NCI-H748 treated with DMSO at 0.1 percent for 48 hours (cell line): ENCODE results near the gene FOXD4L6.
"Not testable (repeated sequence)": the region's sequence is repeated elsewhere in the genome, so short reads cannot be mapped to it uniquely, and the experiment has no call there.

Experiments used
- DNase-seq: peaks from one replicate; lab custom pipeline; 2025; lab: John Stamatoyannopoulos, UW

Gene FOXD4L6

GRCh38 chr9:41128581-41128980, at the start of gene FOXD4L6:
FOXD4L6 (minus strand) TSS chr9:41128681; CDS start chr9:41128383, 298 bp downstream.
- DNase-seq, result not testable (repeated sequence)

DNA sequence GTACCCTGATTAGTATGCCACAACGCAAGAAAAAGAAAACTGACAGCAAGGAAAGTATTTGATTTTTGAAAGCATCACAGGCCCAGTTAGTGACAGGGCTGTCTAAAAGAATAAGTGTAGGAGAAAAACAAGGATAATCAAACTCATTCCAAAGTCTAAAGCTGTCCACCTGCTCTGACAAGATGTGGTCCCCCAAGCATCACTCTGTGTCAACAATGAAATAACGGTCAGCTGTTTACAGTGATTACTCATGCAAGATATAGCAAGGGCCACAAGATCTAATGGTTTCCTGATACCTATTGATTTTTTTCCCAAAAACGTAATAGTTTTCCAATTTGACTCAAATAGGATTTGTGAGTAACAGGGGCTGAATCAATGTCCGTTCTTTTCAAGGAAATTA, 46.5 kb upstream of the FOXD4L6 start:
- not testable (repeated sequence) for DNase-seq

GRCh38 chr9:41150116-41150515, 21.6 kb upstream of the FOXD4L6 start:
- DNase-seq, result not testable (repeated sequence)

DNA sequence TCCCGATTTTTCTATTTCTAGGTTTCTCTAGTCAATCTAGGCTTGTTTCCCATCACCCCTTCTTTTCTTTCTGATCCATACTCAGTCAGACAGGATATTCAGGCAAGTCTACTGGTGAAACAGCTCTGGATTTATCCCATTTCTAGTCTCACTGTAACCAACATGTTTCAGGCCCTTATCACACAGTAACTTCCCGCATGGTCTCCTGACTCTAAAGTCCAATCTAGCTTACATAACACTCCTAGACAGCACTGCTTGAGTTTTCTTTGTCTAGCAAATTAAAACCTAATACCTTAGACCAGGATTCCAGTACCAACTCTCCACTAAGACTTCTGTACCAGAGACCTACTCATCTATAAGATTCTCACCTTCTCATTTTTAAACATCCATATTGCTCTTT, 13.4 kb upstream of the FOXD4L6 start:
- DNase-seq, result not testable (repeated sequence)

DNA sequence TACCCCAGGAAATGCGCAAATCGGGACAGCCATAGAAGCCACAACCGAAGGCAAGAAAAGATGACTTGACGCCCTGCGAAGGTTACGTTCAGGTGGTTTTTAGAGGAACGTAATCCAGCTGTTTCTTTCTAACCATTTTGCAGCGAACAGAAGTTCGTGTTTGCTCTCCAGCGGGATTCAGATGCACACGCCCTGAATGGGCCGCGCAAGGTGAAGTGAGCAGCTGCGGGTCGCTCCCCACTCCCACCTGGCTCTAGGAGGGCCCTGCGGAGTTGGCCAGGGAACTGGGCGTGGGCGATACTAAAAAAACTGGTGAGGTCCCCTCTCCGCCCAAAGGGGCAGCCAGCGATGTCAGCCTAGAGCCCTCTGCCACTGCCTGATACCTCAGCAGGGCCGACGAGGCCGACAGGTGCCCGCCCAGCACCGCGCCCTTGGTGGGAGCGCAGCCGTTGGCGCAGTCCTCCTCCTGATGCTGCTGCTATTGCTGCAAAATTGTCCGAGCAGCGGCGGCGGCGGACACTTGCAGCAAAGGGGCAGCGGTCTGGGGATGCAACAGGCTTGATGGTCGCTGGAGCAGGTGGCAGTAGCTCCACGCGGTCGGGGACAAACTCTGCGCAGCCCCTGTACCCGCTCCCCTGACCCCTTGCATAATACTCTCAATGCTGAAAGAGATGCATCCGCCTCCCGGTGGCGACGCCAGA, 1.6 kb downstream of the FOXD4L6 start:
- DNase-seq, result not testable (repeated sequence)

- not testable (repeated sequence) for DNase-seq
Measured at GRCh38 chr9:41125936-41126335, 2.5 kb downstream of the FOXD4L6 start.

GRCh38 chr9:41125109-41125658, 3.3 kb downstream of the FOXD4L6 start:
- not testable (repeated sequence) for DNase-seq

GRCh38 chr9:41124250-41125108, 4.0 kb downstream of the FOXD4L6 start:
- not testable (repeated sequence) for DNase-seq

GRCh38 chr9:41123812-41124211, 4.7 kb downstream of the FOXD4L6 start:
- not testable (repeated sequence) for DNase-seq

GRCh38 chr9:41123396-41123795, 5.1 kb downstream of the FOXD4L6 start:
- not testable (repeated sequence) for DNase-seq

GRCh38 chr9:41120696-41121095, 7.8 kb downstream of the FOXD4L6 start:
- not testable (repeated sequence) for DNase-seq

- not testable (repeated sequence) for DNase-seq
Measured at GRCh38 chr9:41119719-41120118, 8.8 kb downstream of the FOXD4L6 start.

DNA sequence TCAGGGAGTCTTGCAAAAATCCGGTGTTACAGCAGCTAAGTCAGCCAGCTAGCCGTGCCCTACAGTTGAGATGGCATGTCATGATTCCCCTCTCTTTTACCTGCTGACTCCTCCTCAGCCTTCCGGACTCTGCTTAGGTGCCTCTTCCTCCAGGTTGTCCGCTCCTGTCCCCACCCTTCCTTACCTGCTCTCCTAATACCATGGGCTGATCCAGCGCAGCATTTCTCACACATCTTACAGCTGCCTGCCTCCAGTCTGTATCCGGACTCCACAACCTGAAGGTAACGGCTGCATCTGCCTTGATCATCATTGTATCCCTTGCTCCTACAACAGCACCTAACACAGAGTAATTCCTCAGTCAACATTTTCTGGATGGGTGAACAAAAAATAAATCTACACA, 9.2 kb downstream of the FOXD4L6 start:
- not testable (repeated sequence) for DNase-seq

GRCh38 chr9:41113348-41113747, 15.1 kb downstream of the FOXD4L6 start:
- not testable (repeated sequence) for DNase-seq

- not testable (repeated sequence) for DNase-seq
Measured at GRCh38 chr9:41111414-41111813, 17.1 kb downstream of the FOXD4L6 start.

DNA sequence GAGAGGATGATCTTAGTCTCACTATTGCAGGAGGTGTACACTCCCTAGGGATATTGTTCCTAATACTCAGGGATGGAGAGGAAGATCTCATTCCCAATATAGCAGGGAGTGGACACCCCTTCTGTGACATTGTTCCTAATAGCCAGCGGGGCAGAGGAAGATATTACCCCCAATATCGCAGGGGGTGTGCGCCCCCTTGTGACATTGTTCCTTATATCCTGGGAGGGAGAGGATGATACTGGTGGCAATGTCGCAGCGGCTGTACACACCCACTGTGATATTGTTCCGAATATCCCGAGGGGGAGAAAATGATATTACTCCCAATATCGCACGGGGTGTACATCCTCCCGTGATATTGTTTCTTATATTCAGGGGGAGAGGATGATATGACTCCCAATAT, 17.6 kb downstream of the FOXD4L6 start:
- DNase-seq, result not testable (repeated sequence)

DNA sequence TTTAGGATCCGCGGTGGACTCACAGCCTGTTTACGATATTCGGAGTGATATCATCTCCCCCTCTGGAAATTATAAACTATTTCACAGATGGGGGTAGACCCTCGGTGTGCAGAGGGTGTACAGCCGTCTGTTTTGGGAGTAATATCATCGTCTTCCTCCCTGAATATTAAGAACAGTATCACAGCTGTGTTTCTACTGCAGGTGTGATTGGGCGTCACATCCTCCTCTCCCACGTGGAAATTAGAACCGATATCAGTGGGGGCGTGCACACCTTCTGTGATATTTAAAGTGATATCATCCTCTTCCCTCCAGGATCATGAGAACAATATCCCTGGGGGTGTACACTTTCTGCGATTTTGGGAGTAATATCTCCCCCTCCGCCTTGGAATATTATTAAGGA, 19.2 kb downstream of the FOXD4L6 start:
- not testable (repeated sequence) for DNase-seq

- not testable (repeated sequence) for DNase-seq
Measured at GRCh38 chr9:41108816-41109215, 19.7 kb downstream of the FOXD4L6 start.

DNA sequence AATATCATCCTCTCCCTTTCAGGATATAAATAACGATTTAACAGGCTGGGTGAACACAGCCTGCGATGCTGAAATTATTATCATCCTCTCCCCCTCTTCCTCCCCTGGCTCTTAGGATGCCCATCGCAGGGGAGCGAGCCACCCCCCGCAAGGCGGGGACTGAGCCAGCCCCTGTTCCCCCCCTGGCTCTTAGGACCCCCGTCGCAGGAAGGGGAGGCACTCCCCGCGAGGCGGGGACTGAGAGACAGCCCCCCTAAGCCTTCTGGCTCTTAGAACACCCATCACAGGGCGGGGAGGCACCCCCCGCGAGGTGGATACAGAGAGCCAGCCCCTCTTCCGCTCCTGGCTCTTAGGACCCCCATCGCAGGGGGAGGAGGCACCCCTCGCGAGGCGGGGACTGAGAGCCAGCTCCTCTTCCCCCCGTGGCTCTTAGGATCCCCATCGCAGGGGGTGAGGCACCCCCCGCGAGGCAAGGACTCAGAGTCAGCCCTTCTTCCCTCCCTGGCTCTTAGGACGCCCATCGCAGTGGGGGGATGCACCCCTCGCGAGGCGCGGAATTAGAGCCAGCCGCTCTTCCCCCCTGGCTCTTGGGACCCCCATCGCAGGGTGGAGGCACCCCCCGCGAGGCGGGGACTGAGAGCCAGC, 21.9 kb downstream of the FOXD4L6 start:
- DNase-seq, result not testable (repeated sequence)

- not testable (repeated sequence) for DNase-seq
Measured at GRCh38 chr9:41105557-41106253, 22.8 kb downstream of the FOXD4L6 start.

DNA sequence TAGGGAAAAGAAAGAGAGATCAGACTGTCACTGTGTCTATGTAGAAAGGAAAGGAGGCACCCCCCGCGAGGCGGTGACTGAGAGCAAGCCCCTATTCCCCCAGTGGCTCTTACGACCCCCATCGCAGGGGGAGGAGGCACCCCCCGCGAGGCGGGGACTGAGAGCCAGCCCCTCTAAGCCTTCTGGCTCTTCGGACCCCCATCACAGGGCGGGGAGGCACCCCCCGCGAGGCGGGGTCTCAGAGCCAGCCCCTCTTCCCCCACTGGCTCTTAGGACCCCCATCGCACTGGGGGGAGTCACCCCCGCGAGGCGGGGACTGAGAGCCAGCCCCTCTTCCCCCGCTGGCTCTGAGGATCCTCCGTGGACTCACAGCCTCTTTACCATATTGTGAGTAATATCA, 23.9 kb downstream of the FOXD4L6 start:
- DNase-seq, result not testable (repeated sequence)
